RKO (cell line): ENCODE measurements around the gene ARV1.
A peak's percentile ranks its signal among the peaks of the same experiment; 100 is the strongest.

ENCODE experiments used
- DNase-seq: peaks from one replicate; pipeline ENCODE4 v3.0.0-alpha.2; 2016; ENCODE audit warnings: low spot score

Gene ARV1

GRCh38 chr1:230978491-230979388 lies at the start of gene ARV1, which contains the start of gene TTC13:
Gene ARV1 (plus strand): TSS chr1:230979094. CDS start chr1:230979106, 12 bp downstream.
Gene TTC13 (minus strand): TSS chr1:230978861. CDS start chr1:230978830, 31 bp downstream.
- DNase-seq = peak; percentile 98

DNA sequence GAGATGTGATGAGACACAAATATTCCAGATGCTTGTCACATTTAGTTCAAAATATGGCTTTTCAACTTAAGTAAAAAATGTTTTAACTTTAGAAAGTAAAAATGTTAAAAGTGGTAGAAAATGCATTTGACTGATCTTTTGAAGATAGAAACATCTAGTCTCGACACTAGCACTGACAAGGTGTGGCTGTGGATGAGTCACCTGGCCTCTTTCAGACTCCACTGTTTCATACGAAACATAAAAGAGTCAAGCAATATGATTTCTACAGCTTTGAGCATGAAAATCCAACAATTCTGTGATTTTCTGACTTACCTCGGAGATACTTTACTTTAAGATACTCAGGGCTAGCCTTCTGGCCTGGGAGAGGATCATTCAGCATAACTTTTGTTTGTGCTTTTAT lies 47.9 kb upstream of the ARV1 start:
- DNase-seq = no peak

DNA sequence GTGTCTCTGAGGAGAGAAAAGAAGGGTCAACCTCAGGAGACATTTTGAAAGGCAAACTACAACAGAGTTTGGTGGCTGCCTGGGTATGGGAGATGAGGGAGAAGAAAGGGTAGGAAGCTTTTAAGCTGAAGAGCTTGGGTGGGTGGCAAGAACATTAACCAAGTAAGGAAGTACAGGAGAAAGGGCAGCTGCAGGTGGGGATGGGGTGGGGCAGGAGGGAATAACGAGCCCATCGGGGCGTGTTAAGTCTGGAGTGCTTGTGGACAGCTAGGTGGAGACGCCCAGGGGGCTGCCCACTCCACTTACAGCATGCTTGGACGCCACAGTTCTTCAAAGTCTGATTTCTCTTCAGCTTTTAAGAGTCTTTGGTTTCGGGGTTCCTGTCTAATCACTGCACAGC lies 43.0 kb upstream of the ARV1 start:
- DNase-seq = no peak

DNA sequence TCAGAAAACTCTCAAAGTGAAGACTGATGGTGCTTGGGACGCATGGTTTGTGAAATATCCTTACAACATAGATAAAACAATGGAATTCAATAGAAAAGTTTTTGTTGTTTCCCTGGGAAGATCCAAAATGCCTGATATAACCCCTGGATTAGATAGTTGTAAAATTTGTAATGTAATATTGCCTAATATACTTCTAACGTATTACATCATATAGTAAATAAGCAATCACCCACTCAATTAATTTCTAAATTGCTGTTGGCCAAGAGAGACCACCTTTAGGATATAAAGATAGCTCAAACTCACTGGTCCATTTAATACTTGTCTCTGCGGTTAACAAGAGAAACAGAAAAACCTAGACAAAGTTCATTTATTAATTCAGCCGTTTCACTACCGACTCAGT lies 42.4 kb upstream of the ARV1 start:
- DNase-seq = no peak

GRCh38 chr1:230937371-230937770 lies 41.5 kb upstream of the ARV1 start:
- no peak for DNase-seq

GRCh38 chr1:230938924-230939368 lies 39.9 kb upstream of the ARV1 start:
- DNase-seq = no peak

DNA sequence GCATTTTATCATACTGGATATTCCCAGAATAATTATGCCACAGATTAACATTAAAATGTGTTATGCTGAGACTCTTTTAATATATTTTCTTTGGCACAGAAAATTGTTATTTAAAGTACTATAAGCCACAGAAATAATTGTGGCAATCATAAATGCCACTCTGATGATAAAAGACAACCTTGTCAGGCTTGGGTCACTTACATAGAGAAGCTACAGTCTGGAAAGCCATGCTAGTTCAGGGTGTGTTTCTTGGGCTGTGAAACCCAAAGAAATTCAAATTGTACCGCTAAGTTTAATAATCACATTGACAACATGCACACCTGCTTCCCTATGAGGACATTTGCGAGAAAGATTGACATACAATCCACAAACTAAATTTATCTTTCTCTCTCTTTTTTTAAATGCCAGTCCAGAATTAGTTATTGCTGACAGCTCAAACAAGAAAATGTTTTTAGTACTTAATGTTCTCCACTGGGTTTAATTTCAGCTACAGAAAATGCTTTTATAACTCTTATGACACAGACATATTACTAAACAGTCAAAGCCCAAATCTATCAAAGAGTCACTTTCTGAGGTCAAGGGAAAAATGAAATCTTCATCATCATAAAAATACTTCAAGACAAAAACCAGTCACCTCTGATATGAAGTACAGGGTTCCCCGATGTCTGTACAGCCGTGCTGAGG lies 38.9 kb upstream of the ARV1 start:
- no peak for DNase-seq

GRCh38 chr1:230940848-230941247 lies 38.0 kb upstream of the ARV1 start:
- DNase-seq = no peak

- DNase-seq = no peak
Observed at GRCh38 chr1:230943048-230943593, 35.8 kb upstream of the ARV1 start.

- DNase-seq = no peak
Observed at GRCh38 chr1:230948301-230948700, 30.6 kb upstream of the ARV1 start.

GRCh38 chr1:230948903-230949302 lies 30.0 kb upstream of the ARV1 start:
- DNase-seq = no peak

DNA sequence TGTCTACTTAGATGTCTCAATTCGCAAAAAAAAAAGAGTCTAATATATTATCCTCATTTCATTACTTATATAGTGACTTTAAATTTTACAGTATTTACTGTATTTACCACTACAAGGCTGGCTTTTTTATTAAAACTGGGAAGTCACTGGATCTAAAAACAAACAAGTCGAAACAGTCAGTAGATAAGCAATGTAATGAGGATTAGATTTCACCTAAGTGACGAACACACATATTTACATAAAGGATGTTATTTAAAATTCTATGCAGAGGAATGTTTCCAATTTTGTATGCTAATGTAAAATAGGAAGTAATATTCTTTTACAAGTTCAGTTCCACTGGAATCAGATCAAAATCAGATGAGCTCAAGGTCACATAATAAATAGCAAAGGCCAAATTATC lies 28.5 kb upstream of the ARV1 start:
- DNase-seq = no peak

- no peak for DNase-seq
Observed at GRCh38 chr1:230957580-230957989, 21.3 kb upstream of the ARV1 start.

- no peak for DNase-seq
Observed at GRCh38 chr1:230958370-230958769, 20.5 kb upstream of the ARV1 start.

GRCh38 chr1:230964896-230965295 lies 14.0 kb upstream of the ARV1 start:
- DNase-seq = no peak

DNA sequence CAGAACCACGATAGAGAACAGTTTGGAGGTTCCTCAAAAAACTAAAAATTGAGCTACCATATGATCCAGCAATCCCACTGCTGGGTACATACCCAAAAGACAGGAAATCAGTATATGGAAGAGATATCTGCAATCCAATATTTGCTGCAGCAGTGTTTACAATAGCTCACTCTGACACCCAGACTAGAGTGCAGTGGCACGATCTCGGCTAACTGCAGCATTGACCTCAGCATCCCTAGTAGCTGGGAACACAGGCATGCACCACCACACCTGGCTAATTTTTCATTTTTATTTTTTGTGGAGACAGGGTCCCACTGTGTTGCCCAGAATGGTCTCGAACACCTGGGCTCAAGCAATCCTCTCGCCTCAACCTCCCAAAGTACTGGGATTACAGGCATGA lies 13.4 kb upstream of the ARV1 start:
- no peak for DNase-seq

GRCh38 chr1:230966358-230966873 lies 12.5 kb upstream of the ARV1 start:
- no peak for DNase-seq

- DNase-seq = no peak
Observed at GRCh38 chr1:230970432-230970831, 8.5 kb upstream of the ARV1 start.

DNA sequence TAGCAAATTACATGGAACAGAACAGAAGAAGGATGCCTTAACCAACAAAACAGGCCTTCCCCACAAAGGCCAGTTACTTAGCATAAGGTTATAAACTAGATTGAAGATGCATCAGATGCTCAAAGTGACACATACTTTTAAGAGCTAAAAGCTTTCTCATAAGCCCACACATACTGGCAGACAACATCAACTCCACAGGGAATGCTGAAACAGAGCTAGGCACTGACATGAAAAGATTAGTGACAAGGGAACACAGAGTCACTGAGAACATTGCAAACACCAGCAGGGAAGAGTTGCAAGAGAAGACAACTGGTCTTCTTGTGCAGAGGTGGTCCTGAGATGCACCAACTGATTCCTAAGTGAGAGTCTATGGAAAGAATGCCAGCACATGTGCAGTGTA lies 7.1 kb upstream of the ARV1 start:
- no peak for DNase-seq

GRCh38 chr1:230972855-230973271 lies 6.0 kb upstream of the ARV1 start:
- DNase-seq = no peak

GRCh38 chr1:230975636-230976035 lies 3.3 kb upstream of the ARV1 start:
- no peak for DNase-seq

GRCh38 chr1:230976360-230976759 lies 2.5 kb upstream of the ARV1 start:
- no peak for DNase-seq
